ENCODE data around the gene HUS1B.
A peak's percentile ranks its signal among the peaks of the same experiment; 100 is the strongest.

Gene HUS1B

GRCh38 chr6:620950-621349 lies 36.0 kb downstream of the HUS1B start:
- no peak for DNase-seq

- no peak for DNase-seq
These were observed 36.7 kb downstream of the HUS1B start for GRCh38 chr6:620166-620565.

GRCh38 chr6:617456-618100 lies 39.3 kb downstream of the HUS1B start:
- peak; percentile 20 for DNase-seq

GRCh38 chr6:613981-614380 lies 42.9 kb downstream of the HUS1B start:
- DNase-seq: no peak

GRCh38 chr6:611928-612327 lies 45.0 kb downstream of the HUS1B start:
- DNase-seq: no peak

DNA sequence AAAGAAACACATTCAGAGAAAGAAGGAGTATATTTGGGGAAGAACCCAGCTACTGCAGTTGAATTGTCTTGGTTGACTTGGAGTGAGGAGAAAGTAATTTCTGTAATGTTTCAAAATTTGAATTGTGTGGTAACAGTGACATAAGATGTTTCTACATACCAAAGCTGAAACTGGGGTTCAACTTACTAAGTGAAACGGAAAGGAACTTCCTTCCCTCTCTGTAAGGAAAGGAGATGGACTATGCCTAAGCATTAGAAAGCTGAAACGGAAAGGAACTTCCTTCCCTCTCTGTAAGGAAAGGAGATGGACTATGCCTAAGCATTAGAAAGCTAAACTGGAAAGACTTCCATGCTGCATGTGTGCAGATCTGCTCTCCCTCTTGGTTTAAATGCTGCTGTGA lies 46.0 kb downstream of the HUS1B start:
- DNase-seq: no peak

- no peak for DNase-seq
These were observed 47.0 kb downstream of the HUS1B start for GRCh38 chr6:609905-610304.

- DNase-seq: no peak
These were observed 50.0 kb downstream of the HUS1B start for GRCh38 chr6:606829-607379.

Data from CD4-positive, alpha-beta T cell treated with Interleukin-10 for 1 hour (primary cell).